ENCODE measurements around the gene CFAP54. TPM values are rescaled to one million over a fixed set of nuclear protein-coding genes. Genes with fewer than 3 reads are reported as not detected.

CFAP54 gene
- polyA plus RNA-seq, 1 of the 3 experiments (the other 2 are of a cell fraction), result 0.87 TPM

- no peaks in the 10 kb centered on the region for H3K9me3 ChIP-seq
- no peaks in the 10 kb centered on the region; a peak in 2 of 4 replicates for H3K4me1 ChIP-seq (ENCODE audit: control insufficient read depth in 1 of 2, insufficient read depth in 2 of 2, low read depth in 1 of 2, low read length in 1 of 2)
- no peaks in the 10 kb centered on the region for H3K27me3 ChIP-seq (ENCODE audit: insufficient read depth)
- no peak overlapping the region for H3K4me3 ChIP-seq (ENCODE audit: low read depth in 2 of 2, low read length in 1 of 2)
- ChIA-PET POLR2A (no interaction called here), CTCF (no interaction called here)
- DNase-seq, result no peak
- H3K36me3 ChIP-seq (replicated peaks in 1 of 2; ENCODE audit: control insufficient read depth in 1 of 2, insufficient read depth in 2 of 2, low read length in 1 of 2), result no peaks in the 10 kb centered on the region
- no peaks in the 10 kb centered on the region for H3K9me2 ChIP-seq
- no peak overlapping the region for H3K4me2 ChIP-seq
- H3K9ac ChIP-seq, result no peak overlapping the region
- H3F3A ChIP-seq (replicated peaks; ENCODE audit: insufficient read depth), result no peaks in the 10 kb centered on the region
- no peak overlapping the region for H3K27ac ChIP-seq (ENCODE audit: low read depth in 2 of 2, low read length in 1 of 2)
- no peak for TF ChIP-seq FOSL2 (IDR thresholded peaks at IDR 0.05; ENCODE audit: borderline replicate concordance, low read depth)
- TF ChIP-seq, protein P1, sequence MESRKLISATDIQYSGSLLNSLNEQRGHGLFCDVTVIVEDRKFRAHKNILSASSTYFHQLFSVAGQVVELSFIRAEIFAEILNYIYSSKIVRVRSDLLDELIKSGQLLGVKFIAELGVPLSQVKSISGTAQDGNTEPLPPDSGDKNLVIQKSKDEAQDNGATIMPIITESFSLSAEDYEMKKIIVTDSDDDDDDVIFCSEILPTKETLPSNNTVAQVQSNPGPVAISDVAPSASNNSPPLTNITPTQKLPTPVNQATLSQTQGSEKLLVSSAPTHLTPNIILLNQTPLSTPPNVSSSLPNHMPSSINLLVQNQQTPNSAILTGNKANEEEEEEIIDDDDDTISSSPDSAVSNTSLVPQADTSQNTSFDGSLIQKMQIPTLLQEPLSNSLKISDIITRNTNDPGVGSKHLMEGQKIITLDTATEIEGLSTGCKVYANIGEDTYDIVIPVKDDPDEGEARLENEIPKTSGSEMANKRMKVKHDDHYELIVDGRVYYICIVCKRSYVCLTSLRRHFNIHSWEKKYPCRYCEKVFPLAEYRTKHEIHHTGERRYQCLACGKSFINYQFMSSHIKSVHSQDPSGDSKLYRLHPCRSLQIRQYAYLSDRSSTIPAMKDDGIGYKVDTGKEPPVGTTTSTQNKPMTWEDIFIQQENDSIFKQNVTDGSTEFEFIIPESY (IDR thresholded peaks at IDR 0.05; ENCODE audit: borderline replicate concordance, low read depth), result no peak
- TF ChIP-seq, protein P2, sequence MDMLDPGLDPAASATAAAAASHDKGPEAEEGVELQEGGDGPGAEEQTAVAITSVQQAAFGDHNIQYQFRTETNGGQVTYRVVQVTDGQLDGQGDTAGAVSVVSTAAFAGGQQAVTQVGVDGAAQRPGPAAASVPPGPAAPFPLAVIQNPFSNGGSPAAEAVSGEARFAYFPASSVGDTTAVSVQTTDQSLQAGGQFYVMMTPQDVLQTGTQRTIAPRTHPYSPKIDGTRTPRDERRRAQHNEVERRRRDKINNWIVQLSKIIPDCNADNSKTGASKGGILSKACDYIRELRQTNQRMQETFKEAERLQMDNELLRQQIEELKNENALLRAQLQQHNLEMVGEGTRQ (IDR thresholded peaks at IDR 0.05; ENCODE audit: borderline replicate concordance, low read depth, low read length), result no peak
- TF ChIP-seq NFIC (IDR thresholded peaks at IDR 0.05; ENCODE audit: borderline replicate concordance), result no peak
- TF ChIP-seq RAD21 (IDR thresholded peaks at IDR 0.05; ENCODE audit: low read length), result no peak
- no peak for TF ChIP-seq PBX3 (IDR thresholded peaks at IDR 0.05)
- no peak for TF ChIP-seq CHD2 (IDR thresholded peaks at IDR 0.05; ENCODE audit: low read length, partially characterized antibody)
- TF ChIP-seq TEAD4 (IDR thresholded peaks at IDR 0.05; ENCODE audit: borderline replicate concordance, insufficient read depth), result no peak
- TF ChIP-seq MXI1 (IDR thresholded peaks at IDR 0.05; ENCODE audit: low read depth, low read length), result no peak
- no peak for TF ChIP-seq ELF1 (IDR thresholded peaks at IDR 0.05)
- no peak for TF ChIP-seq POLR2AphosphoS5 (IDR thresholded peaks at IDR 0.05; ENCODE audit: low read depth, low read length)
- TF ChIP-seq GABPA (IDR thresholded peaks at IDR 0.05; ENCODE audit: low read depth), result no peak
- TF ChIP-seq, protein P3, sequence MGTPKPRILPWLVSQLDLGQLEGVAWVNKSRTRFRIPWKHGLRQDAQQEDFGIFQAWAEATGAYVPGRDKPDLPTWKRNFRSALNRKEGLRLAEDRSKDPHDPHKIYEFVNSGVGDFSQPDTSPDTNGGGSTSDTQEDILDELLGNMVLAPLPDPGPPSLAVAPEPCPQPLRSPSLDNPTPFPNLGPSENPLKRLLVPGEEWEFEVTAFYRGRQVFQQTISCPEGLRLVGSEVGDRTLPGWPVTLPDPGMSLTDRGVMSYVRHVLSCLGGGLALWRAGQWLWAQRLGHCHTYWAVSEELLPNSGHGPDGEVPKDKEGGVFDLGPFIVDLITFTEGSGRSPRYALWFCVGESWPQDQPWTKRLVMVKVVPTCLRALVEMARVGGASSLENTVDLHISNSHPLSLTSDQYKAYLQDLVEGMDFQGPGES (IDR thresholded peaks at IDR 0.05; ENCODE audit: low read depth, low read length), result no peak
- no peak for TF ChIP-seq RXRA (IDR thresholded peaks at IDR 0.05; ENCODE audit: borderline replicate concordance, low read depth)
- no peak for TF ChIP-seq EZH2phosphoT487 (IDR thresholded peaks at IDR 0.05; ENCODE audit: borderline replicate concordance, low read depth)
- no peak for TF ChIP-seq GATA2 (CRISPR knock-in tag; IDR thresholded peaks at IDR 0.05)
- no peak for TF ChIP-seq EP300 (IDR thresholded peaks at IDR 0.05; ENCODE audit: borderline replicate concordance in 1 of 2, low read depth in 1 of 2, low read length in 1 of 2)
- no peak for TF ChIP-seq TCF12 (IDR thresholded peaks at IDR 0.05)
- TF ChIP-seq REST (IDR thresholded peaks at IDR 0.05; ENCODE audit: low read depth, low read length), result no peak
- no peak for TF ChIP-seq FOXM1 (IDR thresholded peaks at IDR 0.05; ENCODE audit: low read depth)
- H2AFZ ChIP-seq (ENCODE audit: low read depth), result no peak overlapping the region
- no peaks in the 10 kb centered on the region for H3K79me2 ChIP-seq (ENCODE audit: insufficient read depth)
- WGBS (ENCODE audit: low lambda C conversion rate), result 5% methylated on average over 1 of the region's 1 CpG
- H4K20me1 ChIP-seq (ENCODE audit: insufficient read depth), result no peaks in the 10 kb centered on the region
Measured at GRCh38 chr12:96858162-96858561, 368.8 kb downstream of the CFAP54 start.
